ENCODE data around the gene LBX1. TPM values are rescaled to one million over a fixed set of nuclear protein-coding genes. Genes with fewer than 3 reads are reported as not detected.

LBX1 gene
- polyA plus RNA-seq, 2 of the 4 experiments (the other 2 are of a cell fraction) = not detected

- WGBS (ENCODE audit: missing lambda C conversion rate) = 14% methylated on average over 42 of the region's 49 CpGs
- DNase-seq (ENCODE audit: low read depth in 1 of 2, low spot score in 1 of 2) = peak; percentile 66 to 74
- no peak overlapping the region for H3K27ac ChIP-seq
- H3K4me3 ChIP-seq = peak overlapping the region; percentile 40
- ChIA-PET CTCF (interaction anchor here (0.5 to 10.0 kb wide), 112 partner anchors 9 to 849 kb away, joined by 3 to 253 read pairs (median 6); partner anchors contain the start of genes BTRC, DPCD, NPM3 and POLL), POLR2A (interaction anchor here (0.7 to 1.6 kb wide), 3 partner anchors 13 to 356 kb away, joined by 3 to 9 read pairs (median 3); no protein-coding TSS in a partner anchor)
- peak; percentile 69 to 86 for ATAC-seq
- no peaks in the 10 kb centered on the region for H3K9me3 ChIP-seq
- peak; percentile 91 to 93 for TF ChIP-seq RAD21 (conservative IDR thresholded peaks at IDR 0.05 in 1 of 2, IDR thresholded peaks at IDR 0.05 in 1 of 2)
- 0 out of 2 replicates have a peak, but pooled peaks have one; percentile 18 for TF ChIP-seq KDM1A (IDR thresholded peaks at IDR 0.05; ENCODE audit: low read depth)
- peak; percentile 74 for TF ChIP-seq SMC3 (IDR thresholded peaks at IDR 0.05)
- TF ChIP-seq TP53 (CRISPR knock-in tag; IDR thresholded peaks at IDR 0.05) = no peak
- TF ChIP-seq KDM5A (IDR thresholded peaks at IDR 0.05) = 0 out of 2 replicates have a peak, but pooled peaks have one; percentile 34
- TF ChIP-seq, protein P1, sequence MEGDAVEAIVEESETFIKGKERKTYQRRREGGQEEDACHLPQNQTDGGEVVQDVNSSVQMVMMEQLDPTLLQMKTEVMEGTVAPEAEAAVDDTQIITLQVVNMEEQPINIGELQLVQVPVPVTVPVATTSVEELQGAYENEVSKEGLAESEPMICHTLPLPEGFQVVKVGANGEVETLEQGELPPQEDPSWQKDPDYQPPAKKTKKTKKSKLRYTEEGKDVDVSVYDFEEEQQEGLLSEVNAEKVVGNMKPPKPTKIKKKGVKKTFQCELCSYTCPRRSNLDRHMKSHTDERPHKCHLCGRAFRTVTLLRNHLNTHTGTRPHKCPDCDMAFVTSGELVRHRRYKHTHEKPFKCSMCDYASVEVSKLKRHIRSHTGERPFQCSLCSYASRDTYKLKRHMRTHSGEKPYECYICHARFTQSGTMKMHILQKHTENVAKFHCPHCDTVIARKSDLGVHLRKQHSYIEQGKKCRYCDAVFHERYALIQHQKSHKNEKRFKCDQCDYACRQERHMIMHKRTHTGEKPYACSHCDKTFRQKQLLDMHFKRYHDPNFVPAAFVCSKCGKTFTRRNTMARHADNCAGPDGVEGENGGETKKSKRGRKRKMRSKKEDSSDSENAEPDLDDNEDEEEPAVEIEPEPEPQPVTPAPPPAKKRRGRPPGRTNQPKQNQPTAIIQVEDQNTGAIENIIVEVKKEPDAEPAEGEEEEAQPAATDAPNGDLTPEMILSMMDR (IDR thresholded peaks at IDR 0.05) = peak; percentile 93
- TF ChIP-seq HOXA7 (CRISPR knock-in tag; IDR thresholded peaks at IDR 0.05) = no peak
- peak overlapping the region; percentile 91 for H3K4me2 ChIP-seq
- H3K4me1 ChIP-seq = no peaks in the 10 kb centered on the region
- FAIRE-seq = no peak
Measured at GRCh38 chr10:101214446-101215396, 14.5 kb downstream of the LBX1 start.

DNA sequence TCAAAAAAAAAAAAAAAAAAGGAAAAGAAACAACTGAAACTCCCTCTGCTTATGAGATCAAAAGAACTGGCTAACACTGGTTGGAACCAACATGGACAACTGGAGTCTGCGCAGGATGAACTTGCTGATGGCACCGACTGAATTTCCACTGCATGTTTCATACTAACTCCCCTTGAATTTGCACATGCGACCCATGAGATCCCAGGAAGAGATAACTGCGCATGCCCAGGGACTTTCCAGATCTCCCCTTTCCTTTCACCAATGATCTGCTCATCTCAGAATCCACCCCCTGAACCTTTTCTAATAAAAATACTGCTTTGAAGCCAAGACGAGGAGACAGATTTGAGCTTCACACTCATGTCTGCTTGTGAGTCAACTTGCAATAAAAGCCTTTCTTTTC, 20.7 kb downstream of the LBX1 start:
- CTCF ChIA-PET = interaction anchor here (0.6 to 4.3 kb wide), 10 partner anchors 15 to 573 kb away, joined by 3 to 27 read pairs (median 4); no protein-coding TSS in a partner anchor
- no peaks in the 10 kb centered on the region for H3K9me3 ChIP-seq
- no peak for FAIRE-seq

DNA sequence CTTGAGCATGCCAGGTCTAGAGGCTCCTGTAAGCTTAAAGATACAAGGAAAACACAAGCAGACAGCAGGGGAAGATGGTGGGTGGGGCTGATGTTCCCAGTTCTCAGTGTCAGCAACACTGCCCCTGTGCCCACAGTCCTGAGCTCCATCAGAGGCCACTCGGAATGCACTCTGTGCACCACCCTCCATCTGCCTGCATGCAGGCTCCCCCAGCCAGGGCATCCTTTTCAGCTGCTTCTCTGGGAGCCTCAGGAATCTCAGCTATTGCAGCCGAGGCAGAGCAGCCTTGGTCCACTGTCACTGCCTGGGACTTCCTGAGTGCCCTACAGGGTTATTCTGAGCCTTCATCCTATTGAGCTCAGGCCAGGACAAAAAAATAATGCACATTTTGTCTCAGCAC, 22.2 kb downstream of the LBX1 start:
- Histone ChIP-seq H3K4me1 (no peaks in the 10 kb centered on the region), H3K27ac (no peak overlapping the region), H3K4me3 (no peak overlapping the region), H3K9me3 (no peaks in the 10 kb centered on the region), H3K4me2 (no peak overlapping the region)
- FAIRE-seq = no peak
- POLR2A ChIA-PET = no interaction called here
- WGBS (ENCODE audit: missing lambda C conversion rate) = 7% methylated on average over 2 of the region's 2 CpGs
- no peak for DNase-seq (ENCODE audit: low read depth in 1 of 2, low spot score in 1 of 2)
- CTCF ChIA-PET = interaction anchor here (0.6 to 3.1 kb wide), 8 partner anchors 13 to 574 kb away, joined by 3 to 10 read pairs (median 5); no protein-coding TSS in a partner anchor
- peak; percentile 35 to 52; a peak in 4 of 6 replicates for ATAC-seq
- TF ChIP-seq, protein P1 (IDR thresholded peaks at IDR 0.05) = no peak
- TF ChIP-seq JUN (IDR thresholded peaks at IDR 0.05) (no peak), POLR2A (IDR thresholded peaks at IDR 0.05; ENCODE audit: low read length) (no peak), EP300 (IDR thresholded peaks at IDR 0.05) (no peak), KDM1A (IDR thresholded peaks at IDR 0.05; ENCODE audit: low read depth) (no peak), MAZ (IDR thresholded peaks at IDR 0.05; ENCODE audit: borderline replicate concordance, low read depth, low read length) (no peak), BHLHE40 (IDR thresholded peaks at IDR 0.05; ENCODE audit: low read depth, low read length) (no peak), RFX5 (IDR thresholded peaks at IDR 0.05) (no peak), PHF8 (IDR thresholded peaks at IDR 0.05; ENCODE audit: borderline replicate concordance, low read depth) (no peak), HOXA7 (CRISPR knock-in tag; IDR thresholded peaks at IDR 0.05) (no peak), TP53 (CRISPR knock-in tag; IDR thresholded peaks at IDR 0.05) (no peak), KDM5A (IDR thresholded peaks at IDR 0.05) (no peak)
- TF ChIP-seq, protein P2, sequence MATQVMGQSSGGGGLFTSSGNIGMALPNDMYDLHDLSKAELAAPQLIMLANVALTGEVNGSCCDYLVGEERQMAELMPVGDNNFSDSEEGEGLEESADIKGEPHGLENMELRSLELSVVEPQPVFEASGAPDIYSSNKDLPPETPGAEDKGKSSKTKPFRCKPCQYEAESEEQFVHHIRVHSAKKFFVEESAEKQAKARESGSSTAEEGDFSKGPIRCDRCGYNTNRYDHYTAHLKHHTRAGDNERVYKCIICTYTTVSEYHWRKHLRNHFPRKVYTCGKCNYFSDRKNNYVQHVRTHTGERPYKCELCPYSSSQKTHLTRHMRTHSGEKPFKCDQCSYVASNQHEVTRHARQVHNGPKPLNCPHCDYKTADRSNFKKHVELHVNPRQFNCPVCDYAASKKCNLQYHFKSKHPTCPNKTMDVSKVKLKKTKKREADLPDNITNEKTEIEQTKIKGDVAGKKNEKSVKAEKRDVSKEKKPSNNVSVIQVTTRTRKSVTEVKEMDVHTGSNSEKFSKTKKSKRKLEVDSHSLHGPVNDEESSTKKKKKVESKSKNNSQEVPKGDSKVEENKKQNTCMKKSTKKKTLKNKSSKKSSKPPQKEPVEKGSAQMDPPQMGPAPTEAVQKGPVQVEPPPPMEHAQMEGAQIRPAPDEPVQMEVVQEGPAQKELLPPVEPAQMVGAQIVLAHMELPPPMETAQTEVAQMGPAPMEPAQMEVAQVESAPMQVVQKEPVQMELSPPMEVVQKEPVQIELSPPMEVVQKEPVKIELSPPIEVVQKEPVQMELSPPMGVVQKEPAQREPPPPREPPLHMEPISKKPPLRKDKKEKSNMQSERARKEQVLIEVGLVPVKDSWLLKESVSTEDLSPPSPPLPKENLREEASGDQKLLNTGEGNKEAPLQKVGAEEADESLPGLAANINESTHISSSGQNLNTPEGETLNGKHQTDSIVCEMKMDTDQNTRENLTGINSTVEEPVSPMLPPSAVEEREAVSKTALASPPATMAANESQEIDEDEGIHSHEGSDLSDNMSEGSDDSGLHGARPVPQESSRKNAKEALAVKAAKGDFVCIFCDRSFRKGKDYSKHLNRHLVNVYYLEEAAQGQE (IDR thresholded peaks at IDR 0.05) = no peak
- TF ChIP-seq, protein P3, sequence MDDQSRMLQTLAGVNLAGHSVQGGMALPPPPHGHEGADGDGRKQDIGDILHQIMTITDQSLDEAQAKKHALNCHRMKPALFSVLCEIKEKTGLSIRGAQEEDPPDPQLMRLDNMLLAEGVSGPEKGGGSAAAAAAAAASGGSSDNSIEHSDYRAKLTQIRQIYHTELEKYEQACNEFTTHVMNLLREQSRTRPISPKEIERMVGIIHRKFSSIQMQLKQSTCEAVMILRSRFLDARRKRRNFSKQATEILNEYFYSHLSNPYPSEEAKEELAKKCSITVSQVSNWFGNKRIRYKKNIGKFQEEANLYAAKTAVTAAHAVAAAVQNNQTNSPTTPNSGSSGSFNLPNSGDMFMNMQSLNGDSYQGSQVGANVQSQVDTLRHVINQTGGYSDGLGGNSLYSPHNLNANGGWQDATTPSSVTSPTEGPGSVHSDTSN (IDR thresholded peaks at IDR 0.05) = no peak
- TF ChIP-seq, protein P4, sequence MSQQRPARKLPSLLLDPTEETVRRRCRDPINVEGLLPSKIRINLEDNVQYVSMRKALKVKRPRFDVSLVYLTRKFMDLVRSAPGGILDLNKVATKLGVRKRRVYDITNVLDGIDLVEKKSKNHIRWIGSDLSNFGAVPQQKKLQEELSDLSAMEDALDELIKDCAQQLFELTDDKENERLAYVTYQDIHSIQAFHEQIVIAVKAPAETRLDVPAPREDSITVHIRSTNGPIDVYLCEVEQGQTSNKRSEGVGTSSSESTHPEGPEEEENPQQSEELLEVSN (IDR thresholded peaks at IDR 0.05; ENCODE audit: borderline replicate concordance, low read depth) = no peak

More for the DNA sequence above, 20.7 kb downstream of the LBX1 start:
- POLR2A ChIA-PET = no interaction called here
- TF ChIP-seq HDAC2 (IDR thresholded peaks at IDR 0.05) (no peak), SMC3 (IDR thresholded peaks at IDR 0.05) (no peak), BHLHE40 (IDR thresholded peaks at IDR 0.05; ENCODE audit: low read depth, low read length) (no peak), FOSL2 (IDR thresholded peaks at IDR 0.05) (no peak), FOSL2 (CRISPR knock-in tag; IDR thresholded peaks at IDR 0.05) (no peak), HOXB13 (CRISPR knock-in tag; IDR thresholded peaks at IDR 0.05; ENCODE audit: low read depth) (no peak)
- Histone ChIP-seq H3K4me3 (no peak overlapping the region), H3K4me1 (no peaks in the 10 kb centered on the region), H3K4me2 (no peak overlapping the region), H3K27ac (no peak overlapping the region)
- ATAC-seq = no peak
- DNase-seq (ENCODE audit: low read depth in 1 of 2, low spot score in 1 of 2) = no peak
- WGBS (ENCODE audit: missing lambda C conversion rate) = 37% methylated on average over 5 of the region's 5 CpGs

Measured in A549 (cell line).